Kidney (tissue), 14 donors: ENCODE measurements around the gene TNFRSF1B. TPM values are rescaled to one million over a fixed set of nuclear protein-coding genes. Genes with fewer than 3 reads are reported as not detected.

ENCODE experiments used
- DNase-seq, 5 donors: peaks; one replicate each; pipeline ENCODE4 v3.0.0-alpha.2; 2013 to 2020
- FAIRE-seq: peaks from 2 replicates; lab custom pipeline; 2012; peaks lifted over from hg19 to GRCh38; lab: Jason Lieb, UNC
- H3K27ac ChIP-seq, 2 donors: one replicate each; pipeline ENCODE4 v1.7.0; 2013; ENCODE audit warnings: low read depth in 2 of 2, low read length in 2 of 2, inconsistent platforms in 1 of 2
- H3K27me3 ChIP-seq: one replicate; pipeline ENCODE4 v1.7.1; 2013; ENCODE audit warnings: low read length, inconsistent platforms; ENCODE audit not compliant: control insufficient read depth, insufficient read depth
- H3K36me3 ChIP-seq, 3 donors: one replicate each; pipeline versions ENCODE4 v1.7.0 to v1.7.1; 2013; ENCODE audit warnings: low read length in 3 of 3, control low read depth in 1 of 3, inconsistent platforms in 1 of 3; ENCODE audit not compliant: insufficient read depth in 3 of 3, control insufficient read depth in 2 of 3
- H3K4me1 ChIP-seq, 3 donors: one replicate each; pipeline versions ENCODE4 v1.7.0 to v1.7.1; 2013; ENCODE audit warnings: low read length in 3 of 3, inconsistent platforms in 1 of 3, low read depth in 1 of 3; ENCODE audit not compliant: control insufficient read depth in 2 of 3, insufficient read depth in 2 of 3
- H3K4me3 ChIP-seq, 3 donors: one replicate each; pipeline versions ENCODE4 v1.7.0 to v1.8.1; 2013; ENCODE audit warnings: low read length in 3 of 3, control low read depth in 1 of 3, inconsistent platforms in 1 of 3
- H3K9ac ChIP-seq, 3 donors: one replicate each; pipeline versions ENCODE4 v1.7.0 to v1.7.1; 2013; ENCODE audit warnings: low read length in 3 of 3, control low read depth in 1 of 3, inconsistent platforms in 1 of 3
- H3K9me3 ChIP-seq, 3 donors: one replicate each; pipeline versions ENCODE4 v1.7.0 to v1.7.1; 2013; ENCODE audit warnings: low read length in 3 of 3, control low read depth in 1 of 3, inconsistent platforms in 1 of 3; ENCODE audit not compliant: control insufficient read depth in 2 of 3, insufficient read depth in 1 of 3
- intact Hi-C: fragments of 100-400 bp; cut with DNase I; formaldehyde crosslinking; loops from one replicate; pipeline ENCODE4 v1.11.1; 2022
- polyA plus RNA-seq: library from polyadenylated mRNA; stranded (reverse); fragments of 350-450 nt; fragmentation: Illumina TruSeq; extraction: RNeasy Lipid Tissue Mini Kit (QIAGEN cat#74804); gene quantifications from one replicate; pipeline ENCODE4 v1.2.3, GENCODE V29; 2014; ENCODE audit warnings: low read depth, low replicate concordance; ENCODE audit not compliant: insufficient read depth
- total RNA-seq: library from RNA; stranded (reverse); fragmentation: NEBNext Ultra II Directional; extraction: Animal tissue kit (Norgen Biotek cat#: 25700); gene quantifications from one replicate; pipeline ENCODE4 v1.2.1, GENCODE V29; 2021
- TF ChIP-seq, protein P1 (sequence below): IDR thresholded peaks from 3 replicates; pipeline ENCODE4 v1.5.1; 2012; ENCODE audit warnings: mild to moderate bottlenecking, moderate library complexity, borderline replicate concordance; ENCODE audit not compliant: insufficient read depth; ENCODE audit errors: extremely low read depth
- donor health status: control.
- donor health status: control.
- donor health status: control.
- donor health status: control.
- donor health status: control.
- donor health status: DM: yes; HTN: yes; CAD: no.
- donor health status: Normal renal cell carcinoma (clear cell type).

Gene TNFRSF1B
- total and polyA plus RNA-seq, 2 donors from 2014 or later = 7.7 to 47.1 TPM

GRCh38 chr1:12127206-12127810 is 39.5 kb upstream of the TNFRSF1B start:
- Histone ChIP-seq H3K27ac (no peak overlapping the region), H3K9me3 (no peaks in the 10 kb centered on the region), H3K4me1 (peaks cover 0 to 3% (median 0%) of the 10 kb centered on the region in 3 donors), H3K36me3 (no peaks in the 10 kb centered on the region), H3K9ac (no peak overlapping the region), H3K27me3 (no peaks in the 10 kb centered on the region), H3K4me3 (no peak overlapping the region)
- no peak for FAIRE-seq
- no peak for DNase-seq
- TF ChIP-seq, protein P1, sequence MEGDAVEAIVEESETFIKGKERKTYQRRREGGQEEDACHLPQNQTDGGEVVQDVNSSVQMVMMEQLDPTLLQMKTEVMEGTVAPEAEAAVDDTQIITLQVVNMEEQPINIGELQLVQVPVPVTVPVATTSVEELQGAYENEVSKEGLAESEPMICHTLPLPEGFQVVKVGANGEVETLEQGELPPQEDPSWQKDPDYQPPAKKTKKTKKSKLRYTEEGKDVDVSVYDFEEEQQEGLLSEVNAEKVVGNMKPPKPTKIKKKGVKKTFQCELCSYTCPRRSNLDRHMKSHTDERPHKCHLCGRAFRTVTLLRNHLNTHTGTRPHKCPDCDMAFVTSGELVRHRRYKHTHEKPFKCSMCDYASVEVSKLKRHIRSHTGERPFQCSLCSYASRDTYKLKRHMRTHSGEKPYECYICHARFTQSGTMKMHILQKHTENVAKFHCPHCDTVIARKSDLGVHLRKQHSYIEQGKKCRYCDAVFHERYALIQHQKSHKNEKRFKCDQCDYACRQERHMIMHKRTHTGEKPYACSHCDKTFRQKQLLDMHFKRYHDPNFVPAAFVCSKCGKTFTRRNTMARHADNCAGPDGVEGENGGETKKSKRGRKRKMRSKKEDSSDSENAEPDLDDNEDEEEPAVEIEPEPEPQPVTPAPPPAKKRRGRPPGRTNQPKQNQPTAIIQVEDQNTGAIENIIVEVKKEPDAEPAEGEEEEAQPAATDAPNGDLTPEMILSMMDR = no peak
- intact Hi-C loops = loop anchor here (5.0 kb wide), 1 partner anchor 80 kb away; no protein-coding TSS in a partner anchor

DNA sequence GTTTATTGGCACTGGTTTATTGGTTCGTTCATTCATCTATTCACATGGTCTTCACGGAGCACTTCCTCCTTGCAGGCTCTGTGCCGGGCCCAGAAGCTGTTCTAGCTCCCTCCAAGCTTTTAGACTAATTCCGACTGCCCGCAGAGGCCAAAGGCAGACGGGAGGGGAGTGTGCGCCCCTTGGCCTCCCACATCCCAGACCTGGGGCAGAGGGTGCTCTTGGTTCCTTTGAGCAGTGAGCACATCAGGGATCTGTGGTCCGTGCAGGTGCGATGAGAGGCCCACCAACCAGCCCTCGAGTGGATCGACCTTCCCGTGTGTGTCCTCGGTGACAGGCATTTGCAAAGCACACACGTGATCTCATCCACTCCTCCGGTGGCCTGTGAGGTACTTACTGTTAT is 38.7 kb upstream of the TNFRSF1B start:
- no peak overlapping the region for H3K9ac ChIP-seq
- TF ChIP-seq, protein P1 = no peak
- intact Hi-C loops = loop anchor here (5.0 kb wide), 1 partner anchor 79 kb away; no protein-coding TSS in a partner anchor
- DNase-seq (peak in 1 of 5 donors; percentile 68), FAIRE-seq (no peak)
- H3K27me3 ChIP-seq = no peaks in the 10 kb centered on the region
- H3K36me3 ChIP-seq = no peaks in the 10 kb centered on the region
- no peak overlapping the region for H3K4me3 ChIP-seq
- peaks cover 0 to 3% (median 0%) of the 10 kb centered on the region in 3 donors for H3K4me1 ChIP-seq
- H3K9me3 ChIP-seq = no peaks in the 10 kb centered on the region
- H3K27ac ChIP-seq = no peak overlapping the region

DNA sequence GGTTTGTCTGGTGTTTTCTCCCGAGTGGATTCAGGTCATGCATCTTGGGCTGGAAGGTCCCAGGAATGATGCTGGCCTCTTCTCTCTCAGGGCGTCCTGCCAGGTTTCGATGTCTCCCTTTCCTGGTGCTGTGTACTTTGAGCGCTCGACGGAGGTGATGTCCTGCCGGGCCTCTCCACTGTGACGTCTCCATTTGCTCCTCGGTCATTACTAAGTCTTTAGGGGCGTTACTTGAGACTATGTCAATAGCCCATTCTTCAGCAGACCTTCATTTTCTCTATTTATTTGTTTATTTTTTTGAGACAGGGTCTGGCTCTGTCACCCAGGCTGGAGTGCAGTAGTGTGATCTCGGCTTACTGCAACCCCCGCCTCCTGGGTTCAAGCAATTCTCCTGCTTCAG is 37.2 kb upstream of the TNFRSF1B start:
- intact Hi-C loops = loop anchor here (5.0 kb wide), 1 partner anchor 78 kb away; no protein-coding TSS in a partner anchor
- no peaks in the 10 kb centered on the region for H3K27me3 ChIP-seq
- no peak for FAIRE-seq
- no peak overlapping the region for H3K9ac ChIP-seq
- H3K4me1 ChIP-seq = peaks cover 0 to 3% (median 0%) of the 10 kb centered on the region in 3 donors
- DNase-seq = peak in 1 of 5 donors; percentile 19
- H3K4me3 ChIP-seq = no peak overlapping the region
- no peaks in the 10 kb centered on the region for H3K36me3 ChIP-seq
- H3K27ac ChIP-seq = no peak overlapping the region
- TF ChIP-seq, protein P1 = no peak
- no peaks in the 10 kb centered on the region for H3K9me3 ChIP-seq
